Forelimb muscle (tissue), 1 donor: ENCODE measurements around the gene SEC61A2. TPM values are rescaled to one million over a fixed set of nuclear protein-coding genes. Genes with fewer than 3 reads are reported as not detected.
"Not testable (repeated sequence)": the region's sequence is repeated elsewhere in the genome, so short reads cannot be mapped to it uniquely, and the experiment has no call there.

Experiments
- DNase-seq: peaks from one replicate; pipeline ENCODE4 v3.0.0-alpha.2; 2013; ENCODE audit warnings: low read depth
- polyA plus RNA-seq: library from polyadenylated mRNA; unstranded; fragments of 120-200 nt; gene quantifications from one replicate; pipeline ENCODE4 v1.2.1, GENCODE V29; 2013; ENCODE audit not compliant: insufficient read length

The SEC61A2 gene
- polyA plus RNA-seq, result 11.7 TPM

DNA sequence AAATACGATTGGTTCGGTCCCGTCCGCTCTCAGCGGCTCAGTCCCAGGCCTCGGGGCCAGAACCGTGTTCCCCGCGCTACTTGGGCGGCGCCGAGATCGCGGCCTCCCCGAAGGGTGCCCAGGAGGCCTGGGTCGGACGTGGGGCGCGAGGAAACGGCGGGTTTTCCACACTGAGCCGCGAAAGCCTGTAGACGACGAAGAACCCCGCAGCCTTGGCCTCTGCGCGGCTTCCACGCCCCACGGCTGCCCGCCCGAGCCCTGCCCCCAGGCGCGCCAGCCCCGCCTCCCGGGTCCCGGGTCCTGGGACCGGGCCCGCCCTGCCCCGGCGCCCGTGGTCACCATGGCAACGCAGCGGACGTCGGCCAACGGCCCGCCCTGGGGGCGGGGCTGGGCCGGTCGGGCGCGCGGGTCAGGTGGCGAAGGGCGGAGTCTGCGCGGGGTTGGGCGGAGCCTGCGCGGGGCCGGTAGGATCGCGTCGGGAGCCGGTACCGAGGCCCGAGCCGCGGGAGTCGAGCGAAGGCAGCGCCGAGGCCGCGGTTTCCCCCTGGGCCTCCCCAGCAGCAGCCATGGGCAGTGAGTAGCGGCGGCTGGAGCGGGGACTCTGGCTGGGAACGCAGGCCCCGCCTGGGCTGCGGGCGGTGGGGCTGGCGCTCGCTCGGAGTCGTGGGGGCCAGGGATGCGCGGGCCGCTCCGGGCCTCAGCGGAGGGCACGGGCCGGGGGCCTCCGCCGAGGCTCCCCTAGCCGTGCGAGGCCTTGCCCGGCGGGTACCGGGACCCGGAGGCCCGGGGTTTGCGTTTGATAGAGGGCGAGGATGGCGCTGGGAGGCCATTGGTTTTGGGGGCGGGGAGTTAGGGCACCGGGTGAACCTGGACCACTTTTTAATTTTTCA lies at the start of gene SEC61A2:
TSS of gene SEC61A2 (plus strand) at position 456 of the 890 bp plus-strand sequence. CDS start at position 567, 111 bp downstream.
- DNase-seq, result peak; percentile 72

DNA sequence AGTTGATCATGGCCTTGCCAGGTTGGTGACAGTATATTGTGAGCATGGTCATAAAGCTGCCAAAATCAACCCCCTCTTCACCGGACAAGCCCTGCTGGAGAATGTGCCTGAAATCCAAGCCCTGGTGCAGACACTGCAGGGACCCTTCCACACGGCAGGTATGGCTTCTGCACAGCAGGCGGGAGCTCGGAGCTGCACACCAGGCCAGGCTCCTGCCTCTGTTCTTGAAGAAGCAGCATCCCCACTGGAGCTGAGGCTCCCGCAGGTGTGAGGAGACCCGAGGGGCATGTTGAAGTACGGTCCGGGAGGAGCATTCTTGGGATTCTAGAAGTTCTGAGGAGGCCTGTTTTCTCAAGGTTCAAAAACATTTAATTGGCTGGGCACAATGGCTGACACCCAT lies 48.0 kb upstream of the SEC61A2 start:
- no peak for DNase-seq

DNA sequence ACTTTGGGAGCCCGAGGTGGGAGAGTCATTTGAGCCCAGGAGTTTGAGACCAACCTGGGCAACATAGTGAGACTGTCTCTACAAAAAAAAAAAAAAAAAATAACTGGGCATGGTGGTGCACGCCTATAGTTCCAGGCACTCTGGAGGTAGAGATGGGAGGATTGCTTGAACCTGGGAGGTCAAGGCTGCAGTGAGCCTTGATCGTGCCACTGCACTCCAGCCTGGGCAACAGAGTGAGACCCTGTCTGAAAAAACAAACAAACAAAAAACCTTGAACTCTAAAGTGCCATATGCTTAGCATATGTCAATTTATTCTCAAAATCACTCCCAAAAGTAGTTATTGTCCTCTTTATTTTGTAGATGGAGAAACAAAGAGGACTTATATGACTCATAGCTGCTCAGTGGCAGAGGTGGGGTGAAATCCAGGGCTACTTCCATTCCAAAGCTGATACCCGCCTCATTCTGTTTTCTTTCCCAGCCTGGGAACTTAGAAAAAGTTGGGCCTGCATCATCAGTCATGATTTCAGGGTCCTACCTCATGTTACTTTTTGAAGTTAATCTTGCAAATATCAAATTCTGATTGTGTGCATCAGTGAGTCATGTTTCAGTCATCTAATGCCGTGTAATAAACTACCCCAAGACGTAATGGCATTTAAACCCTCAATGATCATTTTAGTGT lies 47.5 kb upstream of the SEC61A2 start:
- DNase-seq, result no peak

GRCh38 chr10:12088919-12089318 lies 40.6 kb upstream of the SEC61A2 start:
- DNase-seq, result no peak

DNA sequence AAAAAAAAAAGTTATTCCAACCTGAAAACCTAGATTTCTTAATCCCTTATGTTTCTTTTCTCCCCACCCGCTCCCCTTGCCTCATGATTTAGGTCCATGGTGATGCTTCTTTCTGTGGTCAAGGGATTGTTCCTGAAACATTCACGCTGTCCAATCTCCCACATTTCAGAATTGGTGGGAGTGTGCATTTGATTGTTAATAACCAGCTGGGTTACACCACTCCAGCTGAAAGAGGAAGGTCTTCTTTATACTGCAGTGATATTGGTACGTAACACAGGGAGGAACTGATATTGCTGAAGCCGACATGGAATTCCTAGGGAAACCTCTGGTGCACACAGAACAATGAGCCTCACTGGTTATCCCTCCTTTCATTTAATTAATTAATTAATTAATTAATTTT lies 38.1 kb upstream of the SEC61A2 start:
- DNase-seq, result no peak

DNA sequence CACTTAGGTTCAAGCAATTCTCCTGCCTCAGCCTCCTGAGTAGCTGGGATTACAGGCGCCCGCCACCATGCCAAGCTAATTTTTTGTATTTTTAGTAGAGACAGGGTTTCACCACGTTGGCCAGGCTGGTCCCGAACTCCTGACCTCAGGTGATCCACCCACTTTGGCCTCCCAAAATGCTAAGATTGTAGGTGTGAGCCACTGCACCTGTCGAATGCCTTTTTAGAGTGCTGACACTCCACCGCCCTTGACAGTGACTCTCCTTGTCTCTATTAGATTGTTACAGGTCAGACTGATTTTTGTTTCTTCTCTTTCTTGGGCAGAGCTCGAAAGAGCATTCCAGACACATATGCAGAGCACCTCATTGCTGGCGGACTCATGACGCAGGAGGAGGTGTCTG lies 32.1 kb upstream of the SEC61A2 start:
- DNase-seq, result not testable (repeated sequence)

- no peak for DNase-seq
These were observed 31.7 kb upstream of the SEC61A2 start for GRCh38 chr10:12097791-12098190.

DNA sequence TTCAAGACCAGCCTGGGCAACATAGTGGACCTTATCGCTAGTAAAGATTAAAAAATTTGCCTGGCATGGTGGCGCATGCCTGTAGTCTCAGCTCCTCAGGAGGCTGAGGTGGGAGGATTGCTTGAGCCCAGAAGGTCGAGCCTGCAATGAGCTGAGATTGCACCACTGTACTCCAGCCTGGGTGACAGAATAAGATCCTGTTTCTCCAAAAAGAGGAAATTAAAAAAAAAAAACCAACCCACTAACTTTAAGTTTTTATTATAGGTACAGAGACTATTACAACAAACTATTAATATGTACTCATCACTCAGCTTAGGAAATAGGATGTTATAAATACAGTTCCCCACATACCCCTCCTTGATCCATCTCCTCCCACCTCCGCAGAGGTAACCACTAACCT lies 30.5 kb upstream of the SEC61A2 start:
- no peak for DNase-seq

GRCh38 chr10:12103802-12104201 lies 25.7 kb upstream of the SEC61A2 start:
- no peak for DNase-seq

- DNase-seq, result no peak
These were observed 21.7 kb upstream of the SEC61A2 start for GRCh38 chr10:12107781-12108180.

GRCh38 chr10:12109286-12109685 lies 20.2 kb upstream of the SEC61A2 start:
- DNase-seq, result no peak

- DNase-seq, result no peak
These were observed 17.9 kb upstream of the SEC61A2 start for GRCh38 chr10:12111528-12111927.

DNA sequence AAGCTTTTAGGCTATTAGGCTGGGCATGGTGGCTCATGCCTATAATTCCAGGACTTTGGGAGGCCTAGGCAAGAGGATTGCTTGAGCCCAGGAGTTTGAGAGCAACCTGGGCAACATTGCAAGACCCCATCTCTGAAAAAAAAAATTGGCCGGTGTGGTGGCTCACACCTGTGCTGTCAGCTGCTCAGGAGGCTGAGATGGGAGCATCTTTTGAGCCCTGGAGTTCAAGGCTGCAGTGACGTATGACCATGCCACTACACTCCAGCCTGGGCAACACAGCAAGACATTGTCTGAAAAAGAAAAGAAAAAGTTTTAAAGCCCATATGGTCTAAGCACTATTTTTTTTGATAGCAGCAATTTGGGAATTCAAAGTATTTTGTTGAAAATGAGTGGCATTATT lies 15.8 kb upstream of the SEC61A2 start:
- DNase-seq, result no peak

DNA sequence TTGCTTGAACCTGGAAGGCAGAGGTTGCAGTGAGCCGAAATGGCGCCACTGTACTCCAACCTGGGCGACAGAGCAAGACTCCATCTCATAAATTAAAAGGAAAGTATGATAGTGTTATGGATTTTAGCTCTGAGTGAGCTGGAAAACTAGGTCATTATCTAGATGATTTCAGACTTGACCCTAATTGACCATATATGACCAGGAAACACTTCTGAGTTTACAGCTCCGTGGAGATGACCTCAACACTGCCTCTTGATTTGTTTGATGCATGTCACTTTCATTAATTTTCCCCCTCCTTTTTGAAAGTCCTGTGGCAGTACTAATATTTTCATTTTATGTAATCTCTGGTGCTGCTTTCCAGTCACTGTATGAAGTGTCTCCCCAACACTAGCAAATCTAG lies 7.8 kb upstream of the SEC61A2 start:
- no peak for DNase-seq

GRCh38 chr10:12130237-12130872 lies 878 bp downstream of the SEC61A2 start:
- DNase-seq, result no peak

GRCh38 chr10:12135631-12136030 lies 6.2 kb downstream of the SEC61A2 start:
- DNase-seq, result no peak

- DNase-seq, result no peak
These were observed 10.6 kb downstream of the SEC61A2 start for GRCh38 chr10:12140038-12140437.

DNA sequence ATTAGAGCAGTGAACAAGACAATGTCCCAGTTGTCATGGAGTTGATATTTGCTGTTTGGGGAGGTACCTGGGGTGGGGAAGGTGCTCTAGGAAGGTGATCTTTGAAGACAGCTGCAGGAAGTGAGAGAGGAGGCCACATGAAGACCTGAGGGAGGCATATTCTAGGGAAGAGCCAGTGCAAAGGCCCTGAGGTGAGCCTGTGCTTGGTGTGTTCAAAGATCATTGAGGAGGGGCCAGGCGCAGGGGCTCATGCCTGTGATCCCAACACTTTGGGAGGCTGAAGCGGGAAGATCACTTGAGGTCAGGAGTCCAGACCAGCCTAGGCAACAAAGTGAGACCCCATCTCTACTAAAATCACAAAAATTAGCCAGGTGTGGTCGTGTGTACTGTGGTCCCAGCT lies 15.1 kb downstream of the SEC61A2 start:
- DNase-seq, result no peak

DNA sequence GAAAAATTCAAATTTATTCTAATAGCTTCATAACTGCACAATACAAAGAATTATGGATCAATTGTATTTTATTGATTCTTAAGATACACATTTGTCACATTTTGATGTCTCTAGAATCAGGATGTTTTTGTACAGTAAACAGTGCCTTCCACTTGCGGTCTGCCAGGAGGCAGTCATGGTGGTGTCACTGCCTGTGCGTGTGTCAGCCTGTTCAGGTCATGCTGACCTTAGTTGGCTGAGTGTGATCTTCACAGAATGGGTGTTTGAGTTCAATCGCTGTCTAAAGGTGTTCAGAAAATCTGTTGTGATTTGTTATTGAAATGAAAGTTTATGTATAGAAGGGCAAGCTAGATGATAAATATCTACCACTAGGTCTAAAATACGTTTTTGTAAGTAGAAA lies 20.7 kb downstream of the SEC61A2 start:
- DNase-seq, result no peak

GRCh38 chr10:12154516-12154915 lies 25.0 kb downstream of the SEC61A2 start:
- no peak for DNase-seq

DNA sequence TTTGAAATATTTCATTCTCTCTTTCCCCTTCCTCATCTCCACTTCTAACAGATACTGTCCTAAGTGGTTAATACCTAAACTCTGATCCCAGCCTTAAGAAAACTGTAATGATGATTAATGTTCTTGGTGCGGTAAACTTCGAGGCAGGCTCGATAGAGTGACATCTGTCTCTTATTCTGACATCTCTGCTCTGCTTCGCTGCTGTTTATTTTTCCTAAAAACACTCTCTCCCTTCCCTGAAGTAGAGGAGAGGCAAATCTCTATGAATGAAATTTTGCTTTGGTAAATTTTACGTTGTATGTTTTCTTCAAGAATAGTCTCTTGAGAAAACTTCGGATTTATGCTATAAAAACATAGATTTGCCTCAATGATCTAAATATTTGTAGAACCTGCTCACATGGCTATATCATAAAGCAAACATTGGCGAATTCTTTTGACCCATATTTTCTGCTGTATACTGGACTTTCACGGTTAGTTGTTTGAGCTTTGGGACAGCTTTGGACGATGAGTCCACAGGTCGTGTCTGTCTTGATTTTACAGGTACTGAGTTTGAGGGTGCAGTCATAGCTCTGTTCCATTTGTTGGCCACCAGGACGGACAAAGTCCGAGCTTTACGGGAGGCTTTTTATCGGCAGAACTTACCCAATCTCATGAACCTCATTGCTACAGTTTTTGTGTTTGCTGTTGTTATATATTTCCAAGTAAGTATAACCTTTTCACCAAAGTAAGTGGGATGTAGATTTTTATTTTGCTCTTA lies 27.1 kb downstream of the SEC61A2 start:
- no peak for DNase-seq

GRCh38 chr10:12158111-12158510 lies 28.6 kb downstream of the SEC61A2 start:
- DNase-seq, result no peak
